Astrocyte of the spinal cord (primary cell): Measurements from ENCODE around the gene CEP70.
"Not testable (repeated sequence)": the region's sequence is repeated elsewhere in the genome, so short reads cannot be mapped to it uniquely, and the experiment has no call there.

Source experiments
- DNase-seq: peaks from one replicate; pipeline ENCODE4 v3.0.0; 2011; ENCODE audit warnings: low read depth, low spot score
- H3K4me3 ChIP-seq: 2 replicates; pipeline ENCODE4 v1.5.1; 2011; ENCODE audit warnings: low read depth, mild to moderate bottlenecking, low read length, moderate library complexity
- in situ Hi-C: cut with HindIII; loops from 2 replicates; pipeline ENCODE4 v1.10.0; 2017; ENCODE audit warnings: low sequenced_read_pairs
- TF ChIP-seq, protein P1 (sequence below): IDR thresholded peaks from 2 replicates; pipeline ENCODE4 v1.5.1; 2012; ENCODE audit warnings: low read depth, mild to moderate bottlenecking, low read length, inconsistent platforms

Gene CEP70

DNA sequence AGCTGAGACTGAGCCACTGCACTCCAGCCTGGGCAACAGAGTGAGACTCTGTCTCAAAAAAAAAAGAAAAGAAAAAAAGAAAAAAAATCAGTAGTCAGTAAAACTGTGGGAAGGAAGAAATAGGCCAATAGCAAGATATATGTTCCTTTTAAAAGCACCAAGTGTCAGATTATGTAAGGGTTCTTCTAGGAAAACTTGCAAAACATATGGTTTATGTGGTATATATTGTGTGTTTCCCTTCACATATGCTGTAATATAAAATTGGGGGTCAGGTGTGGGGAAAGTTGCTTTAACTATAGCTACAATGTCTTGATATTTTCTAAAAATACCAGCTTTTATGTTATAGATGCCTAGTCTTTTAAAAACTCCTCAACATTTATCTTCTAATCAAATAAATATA lies 95.1 kb downstream of the CEP70 start:
- TF ChIP-seq, protein P1, sequence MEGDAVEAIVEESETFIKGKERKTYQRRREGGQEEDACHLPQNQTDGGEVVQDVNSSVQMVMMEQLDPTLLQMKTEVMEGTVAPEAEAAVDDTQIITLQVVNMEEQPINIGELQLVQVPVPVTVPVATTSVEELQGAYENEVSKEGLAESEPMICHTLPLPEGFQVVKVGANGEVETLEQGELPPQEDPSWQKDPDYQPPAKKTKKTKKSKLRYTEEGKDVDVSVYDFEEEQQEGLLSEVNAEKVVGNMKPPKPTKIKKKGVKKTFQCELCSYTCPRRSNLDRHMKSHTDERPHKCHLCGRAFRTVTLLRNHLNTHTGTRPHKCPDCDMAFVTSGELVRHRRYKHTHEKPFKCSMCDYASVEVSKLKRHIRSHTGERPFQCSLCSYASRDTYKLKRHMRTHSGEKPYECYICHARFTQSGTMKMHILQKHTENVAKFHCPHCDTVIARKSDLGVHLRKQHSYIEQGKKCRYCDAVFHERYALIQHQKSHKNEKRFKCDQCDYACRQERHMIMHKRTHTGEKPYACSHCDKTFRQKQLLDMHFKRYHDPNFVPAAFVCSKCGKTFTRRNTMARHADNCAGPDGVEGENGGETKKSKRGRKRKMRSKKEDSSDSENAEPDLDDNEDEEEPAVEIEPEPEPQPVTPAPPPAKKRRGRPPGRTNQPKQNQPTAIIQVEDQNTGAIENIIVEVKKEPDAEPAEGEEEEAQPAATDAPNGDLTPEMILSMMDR, result no peak
- DNase-seq, result no peak
- in situ Hi-C loops, result no loop called here
- H3K4me3 ChIP-seq, result no peak overlapping the region

DNA sequence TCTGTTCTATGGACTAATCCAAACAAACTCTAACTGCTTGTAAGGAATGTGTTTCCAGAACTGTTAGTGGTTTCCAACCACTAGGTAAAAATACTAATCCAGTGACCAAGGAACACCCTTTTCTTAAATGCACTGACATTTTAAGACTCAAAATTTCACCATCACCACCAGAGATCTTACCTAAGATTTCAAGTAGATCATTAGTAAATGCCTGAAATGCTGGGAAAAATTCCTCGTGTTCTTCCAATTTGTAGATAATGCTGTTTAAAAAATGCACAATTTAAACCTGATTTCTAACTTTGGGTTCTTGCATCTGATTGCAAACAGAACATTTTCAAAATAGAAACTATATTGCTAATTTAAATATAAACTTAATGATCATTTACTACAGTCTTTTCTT lies 96.2 kb downstream of the CEP70 start:
- no peak overlapping the region for H3K4me3 ChIP-seq
- in situ Hi-C loops, result no loop called here
- TF ChIP-seq, protein P1, result no peak
- DNase-seq, result no peak

DNA sequence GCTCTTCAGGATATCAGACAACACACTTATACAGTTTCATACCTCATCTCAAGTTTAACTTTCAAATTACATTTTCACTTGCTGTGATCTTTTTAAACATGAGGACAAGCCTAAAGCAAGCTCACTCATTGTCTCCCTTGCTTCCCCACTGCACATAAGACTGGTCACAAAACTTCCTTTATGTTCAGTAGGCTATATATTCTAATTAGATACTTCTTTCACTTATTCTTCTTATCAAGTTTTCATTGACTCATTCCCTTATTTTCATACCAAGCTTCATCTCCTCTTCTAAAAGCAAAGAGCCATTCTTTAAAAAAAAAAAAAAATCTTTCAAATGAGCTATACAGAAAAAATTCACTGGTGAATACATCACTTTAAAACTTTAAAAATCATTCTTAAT lies 97.0 kb downstream of the CEP70 start:
- no peak for DNase-seq
- TF ChIP-seq, protein P1, result no peak
- H3K4me3 ChIP-seq, result no peak overlapping the region
- in situ Hi-C loops, result no loop called here

DNA sequence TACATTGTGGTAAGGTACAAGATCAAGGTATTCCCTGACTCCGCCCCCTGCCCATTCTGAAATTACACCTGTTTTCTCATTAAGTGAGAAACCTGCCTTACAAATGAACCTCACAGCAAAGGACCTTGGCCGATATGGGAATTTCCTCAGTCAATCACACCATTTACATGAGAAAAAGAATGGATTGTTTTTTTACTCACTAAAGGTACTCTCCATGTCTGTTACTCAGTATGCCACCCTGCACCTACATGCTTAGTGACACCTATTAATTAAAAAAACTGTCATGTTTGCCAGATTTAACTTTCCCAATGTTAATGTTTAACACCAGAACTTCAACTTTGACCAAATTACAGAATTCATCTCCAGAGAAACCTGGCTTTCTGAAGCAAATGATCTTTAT lies 97.6 kb downstream of the CEP70 start:
- DNase-seq, result no peak
- TF ChIP-seq, protein P1, result no peak
- no peak overlapping the region for H3K4me3 ChIP-seq
- in situ Hi-C loops, result no loop called here

DNA sequence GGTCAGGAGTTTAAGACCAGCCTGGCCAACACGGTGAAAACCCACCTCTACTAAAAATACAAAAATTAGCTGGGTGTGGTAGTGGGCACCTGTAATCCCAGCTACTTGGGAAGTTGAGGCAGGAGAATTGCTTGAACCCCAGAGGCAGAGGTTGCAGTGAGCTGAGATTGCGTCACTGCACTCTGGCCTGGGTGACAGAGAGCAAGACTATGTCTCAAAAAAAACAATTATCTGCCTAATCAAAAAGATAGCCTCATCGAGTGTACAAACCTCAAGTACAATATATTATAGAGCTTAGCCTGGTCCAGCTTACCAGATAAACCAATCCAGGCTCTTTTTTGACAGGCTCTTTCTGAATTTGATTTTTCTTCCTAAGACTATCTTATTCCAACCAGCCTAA lies 98.4 kb downstream of the CEP70 start:
- H3K4me3 ChIP-seq, in situ Hi-C loops, DNase-seq: not testable (repeated sequence)

DNA sequence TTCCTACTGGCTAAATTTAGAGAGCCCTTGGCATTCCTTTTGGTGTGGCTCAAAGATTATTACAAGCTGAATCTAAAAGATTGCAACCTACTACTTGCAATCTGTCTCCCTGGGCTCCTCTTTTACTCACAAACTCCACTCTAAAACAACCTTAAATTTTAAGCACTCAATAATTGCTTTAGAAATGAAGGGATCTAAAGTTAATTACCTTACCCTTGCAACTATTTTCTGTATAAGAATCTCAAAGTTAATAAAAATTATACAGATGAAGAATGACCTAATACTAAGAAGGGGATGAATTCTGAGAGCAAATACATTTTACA lies 99.5 kb downstream of the CEP70 start:
- in situ Hi-C loops, result no loop called here
- no peak overlapping the region for H3K4me3 ChIP-seq
- TF ChIP-seq, protein P1, result no peak
- DNase-seq, result no peak

DNA sequence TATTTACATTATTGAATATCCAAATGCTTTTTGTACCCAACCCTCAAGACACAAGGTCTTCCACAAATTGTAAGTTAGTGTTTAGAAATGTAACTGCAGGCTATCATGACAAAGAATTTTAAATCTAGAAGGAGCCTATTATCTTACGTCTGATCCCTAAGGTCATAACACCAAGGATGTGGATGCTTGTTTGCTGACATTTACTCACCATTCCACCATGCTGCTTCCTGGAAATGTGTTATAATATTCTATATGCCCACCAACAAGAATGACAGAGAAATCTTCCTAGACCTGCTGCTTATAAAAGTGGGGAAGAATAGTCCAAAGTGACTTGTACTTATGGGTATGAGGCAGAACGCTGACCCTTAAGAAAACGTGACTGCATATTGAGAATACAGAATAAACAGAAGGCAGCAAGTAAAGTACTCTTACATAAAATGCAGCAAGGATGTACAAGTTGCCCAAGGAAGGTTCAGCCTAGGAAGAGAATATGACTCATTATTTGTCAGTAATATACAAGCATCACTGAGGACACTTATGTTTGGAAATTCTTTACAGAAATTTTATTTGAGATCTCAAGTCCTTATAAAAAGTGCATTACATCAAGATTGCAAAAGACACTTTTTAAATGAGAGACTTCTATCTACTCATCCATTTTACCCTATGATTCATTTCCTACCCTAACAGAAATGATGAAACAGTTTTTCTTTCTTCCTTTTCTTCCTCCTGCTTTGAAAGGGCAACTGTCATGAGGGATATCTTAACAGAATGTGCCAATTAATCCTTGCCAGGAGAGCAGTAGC lies 100.1 kb downstream of the CEP70 start:
- H3K4me3 ChIP-seq, result no peak overlapping the region
- TF ChIP-seq, protein P1, result no peak
- DNase-seq, result peak; percentile 49
- in situ Hi-C loops, result no loop called here
